ENCODE measurements around the gene SEH1L.

DNA sequence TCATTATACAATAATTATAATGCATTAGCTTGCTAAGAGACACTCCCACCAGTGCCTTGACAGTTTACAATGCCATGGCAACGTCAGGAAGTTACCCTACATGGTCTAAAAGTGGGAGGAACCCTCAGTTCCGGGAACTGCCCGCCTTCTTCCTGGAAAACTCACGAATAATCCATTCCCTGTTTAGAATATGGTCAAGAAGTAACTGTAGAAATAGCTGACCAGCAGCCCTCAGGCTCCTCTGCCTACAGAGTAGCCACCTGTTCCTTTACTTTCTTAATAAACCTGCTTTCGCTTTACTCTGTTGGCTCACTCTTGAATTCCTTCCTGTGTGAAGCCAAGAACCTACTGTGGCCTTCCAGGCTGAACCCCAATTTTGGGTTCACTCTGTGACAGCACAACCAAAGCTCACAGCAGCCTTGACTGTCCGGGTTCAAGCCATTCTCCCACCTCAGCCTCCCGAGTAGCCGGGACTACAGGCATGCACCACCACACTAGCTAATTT, 43.7 kb upstream of the SEH1L start:
- TF ChIP-seq, protein P1, sequence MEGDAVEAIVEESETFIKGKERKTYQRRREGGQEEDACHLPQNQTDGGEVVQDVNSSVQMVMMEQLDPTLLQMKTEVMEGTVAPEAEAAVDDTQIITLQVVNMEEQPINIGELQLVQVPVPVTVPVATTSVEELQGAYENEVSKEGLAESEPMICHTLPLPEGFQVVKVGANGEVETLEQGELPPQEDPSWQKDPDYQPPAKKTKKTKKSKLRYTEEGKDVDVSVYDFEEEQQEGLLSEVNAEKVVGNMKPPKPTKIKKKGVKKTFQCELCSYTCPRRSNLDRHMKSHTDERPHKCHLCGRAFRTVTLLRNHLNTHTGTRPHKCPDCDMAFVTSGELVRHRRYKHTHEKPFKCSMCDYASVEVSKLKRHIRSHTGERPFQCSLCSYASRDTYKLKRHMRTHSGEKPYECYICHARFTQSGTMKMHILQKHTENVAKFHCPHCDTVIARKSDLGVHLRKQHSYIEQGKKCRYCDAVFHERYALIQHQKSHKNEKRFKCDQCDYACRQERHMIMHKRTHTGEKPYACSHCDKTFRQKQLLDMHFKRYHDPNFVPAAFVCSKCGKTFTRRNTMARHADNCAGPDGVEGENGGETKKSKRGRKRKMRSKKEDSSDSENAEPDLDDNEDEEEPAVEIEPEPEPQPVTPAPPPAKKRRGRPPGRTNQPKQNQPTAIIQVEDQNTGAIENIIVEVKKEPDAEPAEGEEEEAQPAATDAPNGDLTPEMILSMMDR (conservative IDR thresholded peaks at IDR 0.05 in 1 of 2, IDR thresholded peaks at IDR 0.05 in 1 of 2; ENCODE audit: extremely low read depth in 1 of 2, insufficient read depth in 1 of 2, low read depth in 1 of 2, low read length in 2 of 2) = no peak
- no peak for TF ChIP-seq EZH2 (IDR thresholded peaks at IDR 0.05; ENCODE audit: borderline replicate concordance, low read length)

Data from mammary epithelial cell (primary cell).